ENCODE data around the gene MYLK. TPM values are rescaled to one million over a fixed set of nuclear protein-coding genes. Genes with fewer than 3 reads are reported as not detected.

The MYLK gene
- polyA plus RNA-seq, 3 donors, result 0.35 to 1.3 (median 0.51) TPM

DNA sequence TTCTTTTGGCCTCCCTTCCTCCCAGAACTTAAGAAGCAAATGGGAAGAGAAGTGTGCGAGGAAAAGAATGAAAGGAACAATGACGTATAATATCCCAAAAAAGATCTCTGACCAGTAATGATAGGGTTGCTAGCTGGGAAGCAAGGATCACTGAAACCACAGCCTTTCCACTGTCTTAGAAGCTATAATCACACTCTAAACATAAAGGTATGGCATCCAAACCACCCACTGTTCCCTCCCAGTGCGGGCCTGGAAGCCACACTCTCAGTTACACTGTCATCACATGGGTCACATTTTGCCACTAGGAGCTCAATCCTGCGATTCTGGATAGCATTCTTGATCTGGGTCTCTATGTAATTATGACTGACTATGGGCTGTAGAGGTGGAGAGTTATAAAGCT lies 167.7 kb downstream of the MYLK start:
- Mint-ChIP-seq H3K36me3 (no peaks in the 10 kb centered on the region), H3K4me1 (peaks cover 10% of the 10 kb centered on the region), H3K9me3 (no peaks in the 10 kb centered on the region), H3K27ac (no peak overlapping the region), H3K4me3 (no peak overlapping the region), H3K27me3 (ENCODE audit: low read depth in 3 of 3) (peaks cover 0 to 5% (median 2%) of the 10 kb centered on the region in 3 donors)
- Histone ChIP-seq H3K9ac (ENCODE audit: insufficient read depth, low read length, poor library complexity, severe bottlenecking) (no peak overlapping the region), H3K4me3 (replicated peaks in 1 of 3; ENCODE audit: low read depth in 2 of 3, low read length in 3 of 3) (no peak overlapping the region), H3K36me3 (replicated peaks in 1 of 2; ENCODE audit: control insufficient read depth in 1 of 2, insufficient read depth in 2 of 2, low read length in 2 of 2) (no peaks in the 10 kb centered on the region), H2AFZ (ENCODE audit: insufficient read depth, low read depth, low read length, poor library complexity, severe bottlenecking) (no peak overlapping the region), H3K9me3 (replicated peaks in 1 of 2; ENCODE audit: control insufficient read depth in 1 of 2, insufficient read depth in 1 of 2, low read length in 2 of 2) (no peaks in the 10 kb centered on the region), H3K4me2 (replicated peaks; ENCODE audit: extremely low read depth, low read length, poor library complexity, severe bottlenecking) (no peak overlapping the region), H3K4me1 (ENCODE audit: control insufficient read depth in 1 of 2, insufficient read depth in 2 of 2, low read length in 2 of 2) (no peaks in the 10 kb centered on the region), H4K20me1 (ENCODE audit: insufficient read depth, low read length) (no peaks in the 10 kb centered on the region), H3K27ac (ENCODE audit: low read depth in 1 of 2, low read length in 2 of 2) (no peak overlapping the region), H3K79me2 (ENCODE audit: insufficient read depth, low read length) (no peaks in the 10 kb centered on the region), H3K27me3 (ENCODE audit: control insufficient read depth in 2 of 2, insufficient read depth in 2 of 2, low read length in 2 of 2) (no peaks in the 10 kb centered on the region)
- intact Hi-C loops (cut with micrococcal nuclease), result no loop called here
- TF ChIP-seq, protein P1, sequence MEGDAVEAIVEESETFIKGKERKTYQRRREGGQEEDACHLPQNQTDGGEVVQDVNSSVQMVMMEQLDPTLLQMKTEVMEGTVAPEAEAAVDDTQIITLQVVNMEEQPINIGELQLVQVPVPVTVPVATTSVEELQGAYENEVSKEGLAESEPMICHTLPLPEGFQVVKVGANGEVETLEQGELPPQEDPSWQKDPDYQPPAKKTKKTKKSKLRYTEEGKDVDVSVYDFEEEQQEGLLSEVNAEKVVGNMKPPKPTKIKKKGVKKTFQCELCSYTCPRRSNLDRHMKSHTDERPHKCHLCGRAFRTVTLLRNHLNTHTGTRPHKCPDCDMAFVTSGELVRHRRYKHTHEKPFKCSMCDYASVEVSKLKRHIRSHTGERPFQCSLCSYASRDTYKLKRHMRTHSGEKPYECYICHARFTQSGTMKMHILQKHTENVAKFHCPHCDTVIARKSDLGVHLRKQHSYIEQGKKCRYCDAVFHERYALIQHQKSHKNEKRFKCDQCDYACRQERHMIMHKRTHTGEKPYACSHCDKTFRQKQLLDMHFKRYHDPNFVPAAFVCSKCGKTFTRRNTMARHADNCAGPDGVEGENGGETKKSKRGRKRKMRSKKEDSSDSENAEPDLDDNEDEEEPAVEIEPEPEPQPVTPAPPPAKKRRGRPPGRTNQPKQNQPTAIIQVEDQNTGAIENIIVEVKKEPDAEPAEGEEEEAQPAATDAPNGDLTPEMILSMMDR (IDR thresholded peaks at IDR 0.05), result no peak
- no peak for DNase-seq
- no CpG with 5 or more reads among the region's 4 CpGs for WGBS (ENCODE audit: insufficient coverage)

DNA sequence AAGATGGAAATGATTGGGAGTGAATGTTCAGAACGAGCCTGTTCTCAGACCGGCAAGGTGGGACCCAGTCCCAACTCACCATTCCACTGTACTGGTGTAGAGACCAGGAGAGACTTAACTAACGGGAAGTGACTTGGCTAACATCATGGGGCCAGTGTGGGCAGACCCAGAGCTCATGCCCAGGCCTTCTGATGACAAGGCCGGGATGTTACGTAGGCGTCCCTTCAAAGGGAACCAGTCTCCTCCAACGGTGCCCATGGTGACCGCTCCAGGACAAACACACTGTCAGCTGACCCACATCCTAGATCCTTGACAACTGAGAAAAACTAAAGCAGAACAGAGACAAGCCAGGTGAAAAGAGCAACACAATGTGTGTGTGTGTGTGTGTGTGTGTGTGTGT lies 170.9 kb downstream of the MYLK start:
- H3K4me3 Mint-ChIP-seq, result no peak overlapping the region
- H3K9me3 Mint-ChIP-seq, result no peaks in the 10 kb centered on the region
- H3K36me3 Mint-ChIP-seq, result no peaks in the 10 kb centered on the region
- TF ChIP-seq, protein P1 (IDR thresholded peaks at IDR 0.05), result no peak
- no peaks in the 10 kb centered on the region for H3K9me3 ChIP-seq (replicated peaks in 1 of 2; ENCODE audit: control insufficient read depth in 1 of 2, insufficient read depth in 1 of 2, low read length in 2 of 2)
- peaks cover 2% of the 10 kb centered on the region for H3K4me1 Mint-ChIP-seq
- no peak overlapping the region for H3K27ac Mint-ChIP-seq
- no peak for DNase-seq
- no peaks in the 10 kb centered on the region for H3K27me3 ChIP-seq (ENCODE audit: control insufficient read depth in 2 of 2, insufficient read depth in 2 of 2, low read length in 2 of 2)
- H3K9ac ChIP-seq (ENCODE audit: insufficient read depth, low read length, poor library complexity, severe bottlenecking), result no peak overlapping the region
- 94% methylated on average over 4 of the region's 8 CpGs for WGBS (ENCODE audit: insufficient coverage)
- no peaks in the 10 kb centered on the region for H4K20me1 ChIP-seq (ENCODE audit: insufficient read depth, low read length)
- H3K27me3 Mint-ChIP-seq (ENCODE audit: low read depth in 3 of 3), result peaks cover 0 to 4% (median 2%) of the 10 kb centered on the region in 3 donors
- intact Hi-C loops (cut with micrococcal nuclease), result no loop called here
- no peak overlapping the region for H3K27ac ChIP-seq (ENCODE audit: low read depth in 1 of 2, low read length in 2 of 2)
- no peak overlapping the region for H3K4me3 ChIP-seq (replicated peaks in 1 of 3; ENCODE audit: low read depth in 2 of 3, low read length in 3 of 3)
- H3K79me2 ChIP-seq (ENCODE audit: insufficient read depth, low read length), result no peaks in the 10 kb centered on the region
- no peak overlapping the region for H2AFZ ChIP-seq (ENCODE audit: insufficient read depth, low read depth, low read length, poor library complexity, severe bottlenecking)
- no peak overlapping the region for H3K4me2 ChIP-seq (replicated peaks; ENCODE audit: extremely low read depth, low read length, poor library complexity, severe bottlenecking)
- no peaks in the 10 kb centered on the region for H3K4me1 ChIP-seq (ENCODE audit: control insufficient read depth in 1 of 2, insufficient read depth in 2 of 2, low read length in 2 of 2)
- H3K36me3 ChIP-seq (replicated peaks in 1 of 2; ENCODE audit: control insufficient read depth in 1 of 2, insufficient read depth in 2 of 2, low read length in 2 of 2), result no peaks in the 10 kb centered on the region

Measured in CD14-positive monocyte (primary cell).